ENCODE measurements around the gene SBF2. TPM values are rescaled to one million over a fixed set of nuclear protein-coding genes. Genes with fewer than 3 reads are reported as not detected.
A peak's percentile ranks its signal among the peaks of the same experiment; 100 is the strongest.
"Not testable (repeated sequence)": the region's sequence is repeated elsewhere in the genome, so short reads cannot be mapped to it uniquely, and the experiment has no call there.

Gene SBF2
- polyA plus RNA-seq, 5 donors: 40.8 to 61.2 (median 50.1) TPM

GRCh38 chr11:9971894-9972293, 322.1 kb downstream of the SBF2 start:
- DNase-seq: no peak

- DNase-seq: no peak
Measured at GRCh38 chr11:9969068-9969467, 325.0 kb downstream of the SBF2 start.

- DNase-seq: no peak
Measured at GRCh38 chr11:9962722-9963121, 331.3 kb downstream of the SBF2 start.

GRCh38 chr11:9957072-9957471, 336.9 kb downstream of the SBF2 start:
- DNase-seq: no peak

GRCh38 chr11:9956483-9956882, 337.5 kb downstream of the SBF2 start:
- DNase-seq: no peak

GRCh38 chr11:9955391-9955790, 338.6 kb downstream of the SBF2 start:
- no peak for DNase-seq

- DNase-seq: no peak
Measured at GRCh38 chr11:9953994-9954626, 339.9 kb downstream of the SBF2 start.

GRCh38 chr11:9952511-9953196, 341.4 kb downstream of the SBF2 start:
- no peak for DNase-seq

- peak; percentile 14 to 20 for DNase-seq
Measured at GRCh38 chr11:9951807-9952206, 342.2 kb downstream of the SBF2 start.

GRCh38 chr11:9950462-9950861, 343.6 kb downstream of the SBF2 start:
- DNase-seq: no peak

- DNase-seq: no peak
Measured at GRCh38 chr11:9947231-9947864, 346.7 kb downstream of the SBF2 start.

GRCh38 chr11:9945680-9946079, 348.3 kb downstream of the SBF2 start:
- DNase-seq: not testable (repeated sequence)

- DNase-seq: peak; percentile 69 to 82
Measured at GRCh38 chr11:9943386-9944110, 350.5 kb downstream of the SBF2 start.

- DNase-seq: no peak
Measured at GRCh38 chr11:9941991-9942390, 352.0 kb downstream of the SBF2 start.

GRCh38 chr11:9939150-9939549, 354.9 kb downstream of the SBF2 start:
- DNase-seq: not testable (repeated sequence)

GRCh38 chr11:9936754-9937153, 357.3 kb downstream of the SBF2 start:
- no peak for DNase-seq

GRCh38 chr11:9932843-9933242, 361.2 kb downstream of the SBF2 start:
- not testable (repeated sequence) for DNase-seq

- DNase-seq: not testable (repeated sequence)
Measured at GRCh38 chr11:9930562-9931331, 363.3 kb downstream of the SBF2 start.

- DNase-seq: no peak
Measured at GRCh38 chr11:9927670-9928069, 366.3 kb downstream of the SBF2 start.

GRCh38 chr11:9923280-9923679, 370.7 kb downstream of the SBF2 start:
- no peak for DNase-seq

GRCh38 chr11:9922806-9923205, 371.2 kb downstream of the SBF2 start:
- DNase-seq: no peak

GRCh38 chr11:9916480-9916879, 377.5 kb downstream of the SBF2 start:
- no peak for DNase-seq
